ENCODE results near the gene KIF1A. TPM values are rescaled to one million over a fixed set of nuclear protein-coding genes. Genes with fewer than 3 reads are reported as not detected.
"Not testable (repeated sequence)": the region's sequence is repeated elsewhere in the genome, so short reads cannot be mapped to it uniquely, and the experiment has no call there.

KIF1A gene
- total RNA-seq, 2 experiments from 2014 or later = not detected

- H3K4me1 Mint-ChIP-seq (ENCODE audit: low read depth); ATAC-seq (ENCODE audit: poor library complexity); CTCF ChIA-PET; H3K9me3 Mint-ChIP-seq; H3K27me3 ChIP-seq (ENCODE audit: control insufficient read depth in 1 of 2, insufficient read depth in 2 of 2, low read length in 2 of 2); H3K36me3 ChIP-seq (ENCODE audit: insufficient read depth, low read length); H3K27me3 Mint-ChIP-seq; POLR2A ChIA-PET; intact Hi-C loops (cut with DNase I, micrococcal nuclease); H3K4me3 Mint-ChIP-seq; H3K27ac Mint-ChIP-seq; H3K9me3 ChIP-seq (ENCODE audit: control insufficient read depth in 1 of 2, insufficient read depth in 1 of 2, low read length in 2 of 2); H3K36me3 Mint-ChIP-seq (ENCODE audit: low read depth); H3K27ac ChIP-seq (ENCODE audit: low read depth in 1 of 2, low read length in 2 of 2); H3K4me1 ChIP-seq (ENCODE audit: insufficient read depth, low read length): not testable (repeated sequence)
- DNase-seq = peak in 1 of 14 experiments; percentile 10
- H3K4me3 ChIP-seq (ENCODE audit: low read length) = peak within 1 kb of the TSS; percentile 34
These were observed 137.4 kb downstream of the KIF1A start, which contains the start of gene AQP12B for GRCh38 chr2:240682431-240683224. AQP12B (minus strand) TSS chr2:240682885; CDS start chr2:240682837, 48 bp downstream.

- ATAC-seq (ENCODE audit: poor library complexity); H3K27me3 ChIP-seq (ENCODE audit: control insufficient read depth in 1 of 2, insufficient read depth in 2 of 2, low read length in 2 of 2); intact Hi-C loops (cut with DNase I, micrococcal nuclease); H3K4me3 Mint-ChIP-seq; H3K27ac ChIP-seq (ENCODE audit: low read depth in 1 of 2, low read length in 2 of 2); H3K4me1 ChIP-seq (ENCODE audit: insufficient read depth, low read length); H3K9me3 ChIP-seq (ENCODE audit: control insufficient read depth in 1 of 2, insufficient read depth in 1 of 2, low read length in 2 of 2); H3K4me3 ChIP-seq (ENCODE audit: low read length); CTCF ChIA-PET; H3K9me3 Mint-ChIP-seq; POLR2A ChIA-PET; H3K27me3 Mint-ChIP-seq; H3K27ac Mint-ChIP-seq; H3K4me1 Mint-ChIP-seq (ENCODE audit: low read depth); DNase-seq; H3K36me3 Mint-ChIP-seq (ENCODE audit: low read depth); H3K36me3 ChIP-seq (ENCODE audit: insufficient read depth, low read length): not testable (repeated sequence)
These were observed 139.8 kb downstream of the KIF1A start for GRCh38 chr2:240680185-240680584.

GRCh38 chr2:240678909-240679308 is 141.1 kb downstream of the KIF1A start:
- H3K4me3 Mint-ChIP-seq; H3K9me3 Mint-ChIP-seq; H3K27me3 Mint-ChIP-seq; CTCF ChIA-PET; H3K4me1 ChIP-seq (ENCODE audit: insufficient read depth, low read length); ATAC-seq (ENCODE audit: poor library complexity); POLR2A ChIA-PET; H3K4me1 Mint-ChIP-seq (ENCODE audit: low read depth); H3K4me3 ChIP-seq (ENCODE audit: low read length); H3K27me3 ChIP-seq (ENCODE audit: control insufficient read depth in 1 of 2, insufficient read depth in 2 of 2, low read length in 2 of 2); H3K9me3 ChIP-seq (ENCODE audit: control insufficient read depth in 1 of 2, insufficient read depth in 1 of 2, low read length in 2 of 2); H3K27ac Mint-ChIP-seq; H3K27ac ChIP-seq (ENCODE audit: low read depth in 1 of 2, low read length in 2 of 2); H3K36me3 Mint-ChIP-seq (ENCODE audit: low read depth); DNase-seq; H3K36me3 ChIP-seq (ENCODE audit: insufficient read depth, low read length); intact Hi-C loops (cut with DNase I, micrococcal nuclease): not testable (repeated sequence)

DNA sequence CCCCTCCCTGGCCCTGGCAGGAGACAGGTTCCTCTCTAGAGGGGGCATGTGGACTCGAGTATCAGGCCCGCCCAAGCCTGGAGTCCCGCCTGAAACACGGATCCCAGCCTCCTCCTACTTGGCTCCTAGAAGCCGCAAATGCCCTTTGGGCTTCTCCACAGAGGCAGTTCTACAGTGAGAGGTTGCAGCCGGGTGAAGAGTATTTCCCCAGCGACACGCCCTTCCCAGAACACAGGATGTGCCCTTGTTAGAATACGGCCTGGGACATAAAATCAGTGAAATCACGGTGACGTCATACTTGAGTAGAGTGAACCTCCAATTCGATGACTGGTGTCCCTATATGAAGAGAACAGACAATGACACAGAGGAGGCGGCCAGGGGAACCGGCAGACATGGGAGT is 142.0 kb downstream of the KIF1A start:
- POLR2A ChIA-PET; intact Hi-C loops (cut with DNase I, micrococcal nuclease); H3K36me3 ChIP-seq (ENCODE audit: insufficient read depth, low read length); DNase-seq; H3K27ac ChIP-seq (ENCODE audit: low read depth in 1 of 2, low read length in 2 of 2); CTCF ChIA-PET; H3K4me3 Mint-ChIP-seq; H3K4me3 ChIP-seq (ENCODE audit: low read length); H3K9me3 Mint-ChIP-seq; H3K27me3 ChIP-seq (ENCODE audit: control insufficient read depth in 1 of 2, insufficient read depth in 2 of 2, low read length in 2 of 2); H3K27me3 Mint-ChIP-seq; H3K36me3 Mint-ChIP-seq (ENCODE audit: low read depth); ATAC-seq (ENCODE audit: poor library complexity); H3K9me3 ChIP-seq (ENCODE audit: control insufficient read depth in 1 of 2, insufficient read depth in 1 of 2, low read length in 2 of 2); H3K4me1 ChIP-seq (ENCODE audit: insufficient read depth, low read length); H3K27ac Mint-ChIP-seq; H3K4me1 Mint-ChIP-seq (ENCODE audit: low read depth): not testable (repeated sequence)

GRCh38 chr2:240675345-240675744 is 144.7 kb downstream of the KIF1A start:
- H3K4me1 ChIP-seq (ENCODE audit: insufficient read depth, low read length); H3K9me3 ChIP-seq (ENCODE audit: control insufficient read depth in 1 of 2, insufficient read depth in 1 of 2, low read length in 2 of 2); H3K9me3 Mint-ChIP-seq; H3K4me3 ChIP-seq (ENCODE audit: low read length); DNase-seq; H3K36me3 Mint-ChIP-seq (ENCODE audit: low read depth); intact Hi-C loops (cut with DNase I, micrococcal nuclease); H3K4me3 Mint-ChIP-seq; CTCF ChIA-PET; H3K27me3 ChIP-seq (ENCODE audit: control insufficient read depth in 1 of 2, insufficient read depth in 2 of 2, low read length in 2 of 2); H3K36me3 ChIP-seq (ENCODE audit: insufficient read depth, low read length); H3K27ac Mint-ChIP-seq; H3K27ac ChIP-seq (ENCODE audit: low read depth in 1 of 2, low read length in 2 of 2); POLR2A ChIA-PET; H3K4me1 Mint-ChIP-seq (ENCODE audit: low read depth); ATAC-seq (ENCODE audit: poor library complexity): not testable (repeated sequence)
- H3K27me3 Mint-ChIP-seq = peaks cover 16% of the 10 kb centered on the region

DNA sequence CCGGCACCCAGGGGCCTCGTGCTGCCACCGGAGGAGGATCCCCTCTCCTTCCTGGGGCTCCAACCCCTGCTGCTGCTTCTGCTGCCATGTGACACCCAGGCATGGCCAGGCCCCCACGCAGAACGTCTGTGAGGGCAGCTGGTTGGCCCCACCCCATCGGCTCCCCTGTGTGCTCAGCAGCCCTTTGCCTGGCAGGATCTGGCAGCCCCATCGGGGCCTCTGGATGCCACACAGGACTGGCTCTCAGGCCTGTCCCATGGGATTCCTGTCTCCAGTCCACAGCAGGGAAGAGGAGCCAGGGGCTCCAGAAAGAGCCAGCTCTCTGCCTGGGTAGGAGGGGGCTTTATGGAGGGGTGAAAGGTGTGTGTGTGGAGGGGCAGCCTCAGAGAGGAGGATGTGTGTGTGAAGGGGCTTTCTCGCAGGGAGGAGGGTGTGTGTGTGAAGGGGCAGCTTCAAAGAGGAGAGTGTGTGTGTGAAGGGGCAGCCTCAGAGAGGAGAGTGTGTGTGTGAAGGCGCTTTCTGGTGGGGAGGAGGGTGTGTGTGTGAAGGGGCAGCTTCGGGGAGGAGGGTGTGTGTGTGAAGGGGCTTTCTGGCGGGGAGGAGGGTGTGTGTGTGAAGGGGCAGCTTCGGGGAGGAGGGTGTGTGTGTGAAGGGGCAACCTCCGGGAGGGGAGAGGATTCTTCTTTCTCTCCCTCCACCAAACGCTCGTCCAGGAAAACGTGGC is 145.4 kb downstream of the KIF1A start:
- ATAC-seq (ENCODE audit: poor library complexity); CTCF ChIA-PET; H3K4me1 ChIP-seq (ENCODE audit: insufficient read depth, low read length); H3K4me3 Mint-ChIP-seq; H3K27me3 ChIP-seq (ENCODE audit: control insufficient read depth in 1 of 2, insufficient read depth in 2 of 2, low read length in 2 of 2); DNase-seq; H3K9me3 ChIP-seq (ENCODE audit: control insufficient read depth in 1 of 2, insufficient read depth in 1 of 2, low read length in 2 of 2); H3K4me1 Mint-ChIP-seq (ENCODE audit: low read depth); H3K9me3 Mint-ChIP-seq; H3K27ac Mint-ChIP-seq; intact Hi-C loops (cut with DNase I, micrococcal nuclease); H3K4me3 ChIP-seq (ENCODE audit: low read length); H3K36me3 Mint-ChIP-seq (ENCODE audit: low read depth); POLR2A ChIA-PET; H3K27ac ChIP-seq (ENCODE audit: low read depth in 1 of 2, low read length in 2 of 2); H3K36me3 ChIP-seq (ENCODE audit: insufficient read depth, low read length): not testable (repeated sequence)
- peaks cover 23% of the 10 kb centered on the region for H3K27me3 Mint-ChIP-seq
